ENCODE results near the gene FCHSD1. TPM values are rescaled to one million over a fixed set of nuclear protein-coding genes. Genes with fewer than 3 reads are reported as not detected.
"Not testable (repeated sequence)": the region's sequence is repeated elsewhere in the genome, so short reads cannot be mapped to it uniquely, and the experiment has no call there.

FCHSD1 gene
- total RNA-seq, 1 donor = 22.4 TPM

DNA sequence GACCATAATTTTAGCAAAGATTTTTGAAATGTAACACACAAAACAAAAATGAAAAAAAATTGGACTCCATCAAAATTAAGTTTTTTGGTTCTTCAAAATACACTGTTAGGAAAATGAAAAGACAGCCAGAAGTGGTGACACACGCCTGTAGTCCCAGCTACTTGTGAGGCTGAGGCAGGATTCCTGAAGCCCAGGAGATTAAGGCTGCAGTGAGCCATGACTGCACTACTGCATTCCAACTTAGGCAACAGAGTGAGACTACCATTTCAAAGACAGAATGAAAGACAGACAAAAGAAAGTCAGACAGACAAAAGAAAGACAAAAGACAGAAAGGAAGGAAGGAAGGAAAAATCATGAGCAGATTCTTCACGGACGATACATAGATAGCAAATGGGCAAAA lies 39.9 kb downstream of the FCHSD1 start:
- Histone ChIP-seq H3K79me2 (ENCODE audit: insufficient read depth, low read length) (peaks cover 91% of the 10 kb centered on the region), H3K9me3 (ENCODE audit: low read depth, low read length) (no peaks in the 10 kb centered on the region), H3K27me3 (ENCODE audit: insufficient read depth, low read length) (no peaks in the 10 kb centered on the region), H4K20me1 (ENCODE audit: insufficient read depth, low read length) (peaks cover 2% of the 10 kb centered on the region), H2AFZ (ENCODE audit: low read length) (no peak overlapping the region), H3K4me1 (ENCODE audit: insufficient read depth, low read length) (peaks cover 4% of the 10 kb centered on the region), H3K36me3 (ENCODE audit: insufficient read depth, low read length) (no peaks in the 10 kb centered on the region), H3K4me3 (ENCODE audit: insufficient read depth, low read length) (no peak overlapping the region), H3K4me2 (ENCODE audit: insufficient read depth, low read length) (no peak overlapping the region), H3K27ac (ENCODE audit: low read depth, low read length) (no peak overlapping the region)
- no peak for DNase-seq (ENCODE audit: insufficient read length, low spot score, missing footprints)
- TF ChIP-seq CTCF (IDR thresholded peaks at IDR 0.05; ENCODE audit: extremely low read depth, low read depth, low read length) = no peak

GRCh38 chr5:141609921-141610320 lies 41.3 kb downstream of the FCHSD1 start:
- not testable (repeated sequence) for DNase-seq (ENCODE audit: insufficient read length, low spot score, missing footprints); H3K9me3 ChIP-seq (ENCODE audit: low read depth, low read length)

GRCh38 chr5:141609044-141609443 lies 42.2 kb downstream of the FCHSD1 start:
- no peak for DNase-seq (ENCODE audit: insufficient read length, low spot score, missing footprints)
- Histone ChIP-seq H4K20me1 (ENCODE audit: insufficient read depth, low read length) (no peaks in the 10 kb centered on the region), H3K79me2 (ENCODE audit: insufficient read depth, low read length) (peaks cover 76% of the 10 kb centered on the region)

More at GRCh38 chr5:141609921-141610320, 41.3 kb downstream of the FCHSD1 start:
- not testable (repeated sequence) for H2AFZ ChIP-seq (ENCODE audit: low read length); H4K20me1 ChIP-seq (ENCODE audit: insufficient read depth, low read length); H3K27me3 ChIP-seq (ENCODE audit: insufficient read depth, low read length); H3K27ac ChIP-seq (ENCODE audit: low read depth, low read length); H3K4me3 ChIP-seq (ENCODE audit: insufficient read depth, low read length); H3K4me2 ChIP-seq (ENCODE audit: insufficient read depth, low read length); H3K36me3 ChIP-seq (ENCODE audit: insufficient read depth, low read length)
- Histone ChIP-seq H3K79me2 (ENCODE audit: insufficient read depth, low read length) (peaks cover 84% of the 10 kb centered on the region), H3K4me1 (ENCODE audit: insufficient read depth, low read length) (peaks cover 18% of the 10 kb centered on the region)

DNA sequence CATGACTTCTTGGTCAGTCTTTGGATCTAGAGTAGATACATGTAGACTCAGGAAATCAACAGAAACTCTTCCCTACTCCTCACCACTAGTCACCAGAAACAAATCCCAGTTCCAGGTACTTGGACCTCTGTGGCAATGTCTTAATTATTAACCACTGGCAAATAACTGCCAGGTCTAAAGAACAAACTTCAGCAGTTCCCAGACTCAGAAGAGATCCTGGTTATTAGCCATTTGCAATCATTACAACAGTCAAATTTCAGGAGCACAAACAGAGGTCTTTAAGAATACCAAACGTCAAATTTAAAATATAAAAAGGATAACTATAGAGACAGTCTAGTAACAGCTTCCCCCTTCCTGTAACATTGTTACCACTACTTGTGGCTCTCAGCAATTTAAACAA lies 42.7 kb downstream of the FCHSD1 start:
- no peaks in the 10 kb centered on the region for H3K27me3 ChIP-seq (ENCODE audit: insufficient read depth, low read length)
- H3K27ac ChIP-seq (ENCODE audit: low read depth, low read length) = no peak overlapping the region
- no peak overlapping the region for H3K4me2 ChIP-seq (ENCODE audit: insufficient read depth, low read length)
- peaks cover 76% of the 10 kb centered on the region for H3K79me2 ChIP-seq (ENCODE audit: insufficient read depth, low read length)
- no peak for DNase-seq (ENCODE audit: insufficient read length, low spot score, missing footprints)
- H3K36me3 ChIP-seq (ENCODE audit: insufficient read depth, low read length) = no peaks in the 10 kb centered on the region
- no peak for TF ChIP-seq CTCF (IDR thresholded peaks at IDR 0.05; ENCODE audit: extremely low read depth, low read depth, low read length)
- H3K9me3 ChIP-seq (ENCODE audit: low read depth, low read length) = no peaks in the 10 kb centered on the region
- H2AFZ ChIP-seq (ENCODE audit: low read length) = no peak overlapping the region
- H3K4me1 ChIP-seq (ENCODE audit: insufficient read depth, low read length) = peaks cover 27% of the 10 kb centered on the region
- no peaks in the 10 kb centered on the region for H4K20me1 ChIP-seq (ENCODE audit: insufficient read depth, low read length)
- no peak overlapping the region for H3K4me3 ChIP-seq (ENCODE audit: insufficient read depth, low read length)

More at GRCh38 chr5:141609044-141609443, 42.2 kb downstream of the FCHSD1 start:
- no peak overlapping the region for H3K4me2 ChIP-seq (ENCODE audit: insufficient read depth, low read length)
- no peaks in the 10 kb centered on the region for H3K27me3 ChIP-seq (ENCODE audit: insufficient read depth, low read length)
- peaks cover 26% of the 10 kb centered on the region for H3K4me1 ChIP-seq (ENCODE audit: insufficient read depth, low read length)
- no peak for TF ChIP-seq CTCF (IDR thresholded peaks at IDR 0.05; ENCODE audit: extremely low read depth, low read depth, low read length)
- no peak overlapping the region for H2AFZ ChIP-seq (ENCODE audit: low read length)
- H3K36me3 ChIP-seq (ENCODE audit: insufficient read depth, low read length) = no peaks in the 10 kb centered on the region
- no peak overlapping the region for H3K4me3 ChIP-seq (ENCODE audit: insufficient read depth, low read length)
- H3K9me3 ChIP-seq (ENCODE audit: low read depth, low read length) = no peaks in the 10 kb centered on the region
- no peak overlapping the region for H3K27ac ChIP-seq (ENCODE audit: low read depth, low read length)

All from osteoblast (primary cell).